Type B pancreatic cell (in vitro differentiated cells): ENCODE data around the gene FAAP20. TPM values are rescaled to one million over a fixed set of nuclear protein-coding genes. Genes with fewer than 3 reads are reported as not detected.

ENCODE experiments used
- DNase-seq: peaks from one replicate; pipeline ENCODE4 v3.0.0; 2021; ENCODE audit warnings: mixed read lengths; ENCODE audit not compliant: unreplicated experiment; ENCODE audit errors: extremely low spot score
- H3K27ac Mint-ChIP-seq: 2 replicates; pipeline ENCODE4 v1.8.0; 2021; ENCODE audit warnings: mild to moderate bottlenecking, mixed read lengths
- H3K27me3 Mint-ChIP-seq: 2 replicates; pipeline ENCODE4 v1.8.0; 2021; ENCODE audit warnings: mixed read lengths
- H3K36me3 Mint-ChIP-seq: 2 replicates; pipeline ENCODE4 v1.8.0; 2021; ENCODE audit warnings: mixed read lengths
- H3K4me1 Mint-ChIP-seq: one replicate; pipeline ENCODE4 v1.8.0; 2021; ENCODE audit warnings: mixed read lengths; ENCODE audit not compliant: unreplicated experiment
- H3K4me3 Mint-ChIP-seq: 2 replicates; pipeline ENCODE4 v1.8.0; 2021; ENCODE audit warnings: mild to moderate bottlenecking, mixed read lengths
- H3K9me3 Mint-ChIP-seq: 2 replicates; pipeline ENCODE4 v1.8.0; 2021; ENCODE audit warnings: mixed read lengths
- total RNA-seq: library from RNA; stranded (reverse); gene quantifications from 2 replicates; pipeline ENCODE4 v1.2.1, GENCODE V29; 2021; ENCODE audit warnings: low replicate concordance
- TF ChIP-seq, protein P1 (sequence below): fragments of 200-600 bp; sonication (generic); conservative IDR thresholded peaks from 2 replicates; pipeline ENCODE4 v1.5.0; 2021; ENCODE audit warnings: antibody characterized with exemption, mild to moderate bottlenecking

FAAP20 gene
- total RNA-seq, 1 donor from 2014 or later, result 73.8 TPM

DNA sequence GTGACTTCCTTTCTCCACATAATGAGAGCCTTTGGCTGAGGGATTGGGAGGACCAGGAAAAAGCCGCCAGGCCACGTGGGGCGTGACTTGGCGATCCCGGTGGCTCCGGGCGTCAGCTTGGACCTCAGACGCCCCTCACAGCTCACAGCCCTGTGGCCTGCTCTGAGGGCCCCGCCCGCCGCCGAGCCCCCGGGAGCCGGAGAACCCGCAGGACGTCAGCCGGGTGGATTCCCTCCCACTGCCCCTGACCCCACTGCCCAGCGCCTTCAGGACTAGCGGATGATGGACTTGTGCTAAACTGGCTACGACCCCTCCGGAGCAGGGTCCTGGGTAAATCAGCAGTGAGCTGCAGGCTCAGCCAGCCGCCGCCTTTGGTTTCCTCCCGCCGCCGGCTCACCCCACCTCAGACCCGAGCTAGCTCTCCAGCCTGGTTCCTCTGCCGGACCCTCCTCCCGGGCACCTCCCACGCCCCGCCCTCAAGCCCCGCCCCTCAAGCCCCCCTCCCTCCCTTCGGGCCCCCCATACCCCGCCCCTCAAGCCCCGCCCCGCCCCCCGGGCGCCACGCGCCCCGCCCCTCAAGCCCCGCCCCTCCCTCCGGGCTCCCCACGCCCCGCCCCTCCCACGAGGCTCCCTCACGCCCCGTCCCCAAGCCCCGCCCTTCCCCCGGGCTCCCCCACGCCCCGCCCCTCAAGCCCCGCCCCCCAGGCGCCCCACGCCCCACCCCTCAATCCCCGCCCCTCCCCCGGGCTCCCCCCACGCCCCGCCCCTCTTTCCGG lies 10.0 kb upstream of the FAAP20 start:
- H3K27me3 Mint-ChIP-seq, result no peaks in the 10 kb centered on the region
- H3K4me3 Mint-ChIP-seq, result peak overlapping the region; percentile 68
- no peak overlapping the region for H3K27ac Mint-ChIP-seq
- no peaks in the 10 kb centered on the region for H3K36me3 Mint-ChIP-seq
- TF ChIP-seq, protein P1, sequence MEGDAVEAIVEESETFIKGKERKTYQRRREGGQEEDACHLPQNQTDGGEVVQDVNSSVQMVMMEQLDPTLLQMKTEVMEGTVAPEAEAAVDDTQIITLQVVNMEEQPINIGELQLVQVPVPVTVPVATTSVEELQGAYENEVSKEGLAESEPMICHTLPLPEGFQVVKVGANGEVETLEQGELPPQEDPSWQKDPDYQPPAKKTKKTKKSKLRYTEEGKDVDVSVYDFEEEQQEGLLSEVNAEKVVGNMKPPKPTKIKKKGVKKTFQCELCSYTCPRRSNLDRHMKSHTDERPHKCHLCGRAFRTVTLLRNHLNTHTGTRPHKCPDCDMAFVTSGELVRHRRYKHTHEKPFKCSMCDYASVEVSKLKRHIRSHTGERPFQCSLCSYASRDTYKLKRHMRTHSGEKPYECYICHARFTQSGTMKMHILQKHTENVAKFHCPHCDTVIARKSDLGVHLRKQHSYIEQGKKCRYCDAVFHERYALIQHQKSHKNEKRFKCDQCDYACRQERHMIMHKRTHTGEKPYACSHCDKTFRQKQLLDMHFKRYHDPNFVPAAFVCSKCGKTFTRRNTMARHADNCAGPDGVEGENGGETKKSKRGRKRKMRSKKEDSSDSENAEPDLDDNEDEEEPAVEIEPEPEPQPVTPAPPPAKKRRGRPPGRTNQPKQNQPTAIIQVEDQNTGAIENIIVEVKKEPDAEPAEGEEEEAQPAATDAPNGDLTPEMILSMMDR, result no peak
- peaks cover 10% of the 10 kb centered on the region for H3K4me1 Mint-ChIP-seq
- no peaks in the 10 kb centered on the region for H3K9me3 Mint-ChIP-seq
- DNase-seq, result peak; percentile 82

DNA sequence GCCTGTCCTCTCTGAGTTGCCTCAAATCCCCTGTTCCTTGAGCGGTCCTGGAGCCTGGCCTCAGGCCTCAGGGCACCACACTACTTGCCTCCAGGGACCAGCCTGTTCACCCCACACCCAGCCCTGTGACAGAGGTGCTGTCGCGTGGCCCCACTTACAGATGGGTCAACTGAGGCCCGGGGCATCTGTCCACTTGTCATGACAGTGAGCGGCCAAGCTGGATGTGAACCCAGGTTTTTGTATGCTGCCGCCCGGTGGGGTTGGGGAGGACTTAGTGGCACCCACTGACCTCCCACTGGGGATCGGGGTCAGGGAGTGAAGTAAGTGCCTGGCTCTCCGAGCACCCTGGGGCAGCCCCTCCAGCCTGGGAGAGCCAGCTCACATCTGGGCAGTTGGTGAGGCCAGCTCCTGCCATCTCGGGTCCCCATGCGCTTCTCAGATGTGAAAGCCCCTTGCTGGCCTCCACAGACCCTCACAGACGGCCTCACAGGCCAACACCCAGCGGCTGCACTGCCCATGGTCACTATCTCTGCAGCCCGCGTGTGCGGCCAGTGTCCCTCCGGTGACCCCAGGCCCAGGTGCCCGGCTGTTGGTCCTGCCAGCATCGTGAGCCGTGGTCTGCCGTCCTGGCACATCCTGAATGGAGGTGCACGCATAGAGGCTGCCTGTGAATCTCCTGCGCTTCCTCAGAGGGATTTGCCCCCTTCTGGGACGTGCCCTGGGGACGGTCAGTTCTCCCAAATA lies 9.3 kb upstream of the FAAP20 start:
- DNase-seq, result peak; percentile 71
- TF ChIP-seq, protein P1, result no peak
- peaks cover 10% of the 10 kb centered on the region for H3K4me1 Mint-ChIP-seq

DNA sequence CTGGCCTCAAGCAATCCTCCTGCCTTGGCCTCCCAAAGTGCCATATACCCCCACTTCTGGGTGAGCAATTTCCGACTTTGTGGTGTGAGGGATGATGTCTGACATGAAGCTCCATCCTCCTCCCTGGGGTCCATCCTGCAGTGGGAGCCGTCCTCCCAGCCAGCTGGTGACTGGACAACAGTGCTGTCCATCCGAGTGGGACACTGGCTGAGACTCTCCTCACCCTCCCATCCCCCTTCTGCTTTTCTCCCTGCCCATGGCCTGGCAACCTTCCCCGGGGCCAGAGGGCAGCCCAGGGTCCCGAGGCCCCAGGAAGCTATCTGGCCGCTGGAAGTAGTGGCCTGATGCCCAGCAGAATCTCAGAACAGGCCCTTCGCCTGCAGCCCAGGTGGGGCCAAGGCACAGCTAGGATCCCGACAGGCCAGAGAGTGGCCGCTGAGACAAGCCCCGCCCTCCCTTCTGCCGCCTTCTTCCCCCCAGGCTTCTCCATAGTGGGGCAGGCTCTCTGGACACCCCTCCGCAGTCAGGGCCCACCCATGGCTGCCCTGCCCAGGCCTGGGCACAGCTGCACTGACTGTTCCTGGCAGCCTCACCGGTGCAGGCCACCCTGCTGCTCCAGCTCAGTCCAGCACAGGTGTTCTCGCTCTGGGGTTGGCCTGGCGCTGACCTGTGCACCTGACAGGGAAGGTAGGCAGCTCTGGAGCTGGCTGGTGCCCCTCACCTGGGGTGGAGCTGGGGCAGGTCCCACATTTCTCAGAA lies 8.4 kb upstream of the FAAP20 start:
- H3K27me3 Mint-ChIP-seq, result no peaks in the 10 kb centered on the region
- H3K27ac Mint-ChIP-seq, result no peak overlapping the region
- no peaks in the 10 kb centered on the region for H3K36me3 Mint-ChIP-seq
- peak; percentile 73 for DNase-seq
- no peak overlapping the region for H3K4me3 Mint-ChIP-seq
- TF ChIP-seq, protein P1, result no peak
- H3K9me3 Mint-ChIP-seq, result no peaks in the 10 kb centered on the region
- peaks cover 10% of the 10 kb centered on the region for H3K4me1 Mint-ChIP-seq

More for the DNA sequence above, 9.3 kb upstream of the FAAP20 start:
- H3K4me3 Mint-ChIP-seq, result peak overlapping the region; percentile 65
- H3K27me3 Mint-ChIP-seq, result no peaks in the 10 kb centered on the region
- H3K9me3 Mint-ChIP-seq, result no peaks in the 10 kb centered on the region
- H3K27ac Mint-ChIP-seq, result no peak overlapping the region
- no peaks in the 10 kb centered on the region for H3K36me3 Mint-ChIP-seq

DNA sequence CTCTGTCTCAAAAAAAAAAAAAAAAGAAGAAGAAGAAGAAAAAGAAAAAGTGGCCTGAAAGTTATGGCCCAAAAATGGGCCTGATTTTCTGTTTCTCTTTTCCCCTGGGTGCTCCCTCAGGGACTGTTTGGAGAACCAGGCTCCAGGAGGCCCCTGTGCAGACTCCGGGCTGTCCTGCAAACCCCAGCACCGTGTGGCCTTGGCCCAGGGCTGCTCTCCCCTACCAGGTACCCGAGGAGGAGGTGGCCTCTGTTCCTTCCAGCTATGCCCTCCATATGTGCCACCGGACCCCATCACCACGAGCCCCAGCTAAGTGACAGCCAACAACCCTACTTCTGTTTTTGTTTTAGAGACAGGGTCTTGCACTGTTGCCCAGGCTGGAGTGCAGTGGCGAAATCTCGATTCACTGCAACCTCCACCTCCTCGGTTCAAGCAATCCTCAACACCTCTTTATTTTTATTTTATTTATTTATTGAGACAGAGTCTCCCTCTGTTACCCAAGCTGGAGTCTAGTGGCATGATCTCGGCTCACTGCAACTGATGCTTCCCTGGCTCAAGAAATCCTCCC lies 7.5 kb upstream of the FAAP20 start:
- no peaks in the 10 kb centered on the region for H3K9me3 Mint-ChIP-seq
- no peak for DNase-seq

DNA sequence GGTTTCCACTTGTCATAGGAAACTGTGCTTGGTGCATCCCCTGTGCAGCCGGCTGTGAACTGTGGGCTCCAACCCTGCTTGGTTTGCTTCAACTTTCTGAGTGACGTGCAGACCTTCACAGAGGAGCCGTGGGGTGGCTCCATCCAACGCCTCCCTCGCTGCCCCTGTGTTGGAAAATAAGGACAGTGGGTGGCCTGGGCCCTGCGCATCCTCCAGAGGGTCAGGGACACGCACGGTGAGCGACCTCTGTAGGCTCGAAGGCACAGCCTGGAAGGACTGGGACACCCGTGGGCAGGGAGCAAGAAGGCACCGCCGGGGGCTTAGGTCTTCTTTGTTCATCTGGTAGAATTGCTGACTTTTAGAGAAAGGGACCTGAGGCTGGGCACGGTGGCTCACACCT lies 6.5 kb upstream of the FAAP20 start:
- H3K4me1 Mint-ChIP-seq, result peaks cover 7% of the 10 kb centered on the region
- DNase-seq, result no peak
- H3K9me3 Mint-ChIP-seq, result no peaks in the 10 kb centered on the region
- no peaks in the 10 kb centered on the region for H3K36me3 Mint-ChIP-seq
- H3K4me3 Mint-ChIP-seq, result no peak overlapping the region
- TF ChIP-seq, protein P1, result no peak
- no peak overlapping the region for H3K27ac Mint-ChIP-seq
- no peaks in the 10 kb centered on the region for H3K27me3 Mint-ChIP-seq

More for the DNA sequence above, 7.5 kb upstream of the FAAP20 start:
- TF ChIP-seq, protein P1, result no peak
- peaks cover 10% of the 10 kb centered on the region for H3K4me1 Mint-ChIP-seq
- H3K27me3 Mint-ChIP-seq, result no peaks in the 10 kb centered on the region
- H3K4me3 Mint-ChIP-seq, result no peak overlapping the region
- H3K27ac Mint-ChIP-seq, result no peak overlapping the region
- H3K36me3 Mint-ChIP-seq, result no peaks in the 10 kb centered on the region
